WI38 (cell line): Measurements from ENCODE around the gene MLLT10.
"Not testable (repeated sequence)": the region's sequence is repeated elsewhere in the genome, so short reads cannot be mapped to it uniquely, and the experiment has no call there.

ENCODE experiments used
- H3K4me3 ChIP-seq: 2 replicates; pipeline ENCODE4 v1.5.1; 2011; ENCODE audit warnings: low read depth, mild to moderate bottlenecking, control low read depth, low read length
- TF ChIP-seq, protein P1 (sequence below): IDR thresholded peaks from 2 replicates; pipeline ENCODE4 v1.5.1; 2012; ENCODE audit warnings: low read depth, mild to moderate bottlenecking, control low read depth, low read length

MLLT10 gene

DNA sequence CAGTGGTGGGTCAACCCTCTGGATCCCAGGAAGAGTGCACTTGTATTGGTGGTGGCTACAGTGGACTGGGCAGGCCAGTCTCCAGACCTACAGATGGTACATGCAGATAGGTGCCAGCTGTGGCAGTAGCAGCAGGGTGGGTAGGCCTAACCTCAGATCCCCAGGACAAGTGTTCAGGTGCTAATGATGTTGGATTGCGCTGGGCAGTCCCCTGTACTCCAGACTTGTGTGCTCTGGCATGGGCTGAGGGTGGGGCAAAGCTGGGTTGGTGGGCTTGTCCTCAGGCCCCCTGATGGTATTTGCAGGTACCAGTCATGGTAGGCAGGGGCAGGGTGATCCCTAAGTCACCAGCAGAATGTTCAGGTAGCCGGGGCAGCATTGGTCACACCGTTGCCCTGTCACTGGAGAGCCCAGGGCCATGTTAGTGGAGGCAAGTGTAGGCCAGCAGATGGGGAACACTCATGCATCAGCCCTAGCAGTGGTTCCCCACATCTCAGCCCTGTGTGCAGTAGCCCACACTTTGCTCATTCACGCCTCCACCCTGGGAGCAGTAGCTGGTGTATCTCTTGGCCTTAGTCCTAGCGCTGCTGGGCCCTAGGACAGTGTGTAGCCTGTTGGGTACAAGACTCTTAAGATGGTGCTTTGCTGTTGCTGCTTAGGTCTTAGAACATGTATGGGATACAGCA is 171.3 kb downstream of the MLLT10 start:
- no peak overlapping the region for H3K4me3 ChIP-seq
- TF ChIP-seq, protein P1, sequence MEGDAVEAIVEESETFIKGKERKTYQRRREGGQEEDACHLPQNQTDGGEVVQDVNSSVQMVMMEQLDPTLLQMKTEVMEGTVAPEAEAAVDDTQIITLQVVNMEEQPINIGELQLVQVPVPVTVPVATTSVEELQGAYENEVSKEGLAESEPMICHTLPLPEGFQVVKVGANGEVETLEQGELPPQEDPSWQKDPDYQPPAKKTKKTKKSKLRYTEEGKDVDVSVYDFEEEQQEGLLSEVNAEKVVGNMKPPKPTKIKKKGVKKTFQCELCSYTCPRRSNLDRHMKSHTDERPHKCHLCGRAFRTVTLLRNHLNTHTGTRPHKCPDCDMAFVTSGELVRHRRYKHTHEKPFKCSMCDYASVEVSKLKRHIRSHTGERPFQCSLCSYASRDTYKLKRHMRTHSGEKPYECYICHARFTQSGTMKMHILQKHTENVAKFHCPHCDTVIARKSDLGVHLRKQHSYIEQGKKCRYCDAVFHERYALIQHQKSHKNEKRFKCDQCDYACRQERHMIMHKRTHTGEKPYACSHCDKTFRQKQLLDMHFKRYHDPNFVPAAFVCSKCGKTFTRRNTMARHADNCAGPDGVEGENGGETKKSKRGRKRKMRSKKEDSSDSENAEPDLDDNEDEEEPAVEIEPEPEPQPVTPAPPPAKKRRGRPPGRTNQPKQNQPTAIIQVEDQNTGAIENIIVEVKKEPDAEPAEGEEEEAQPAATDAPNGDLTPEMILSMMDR = no peak

DNA sequence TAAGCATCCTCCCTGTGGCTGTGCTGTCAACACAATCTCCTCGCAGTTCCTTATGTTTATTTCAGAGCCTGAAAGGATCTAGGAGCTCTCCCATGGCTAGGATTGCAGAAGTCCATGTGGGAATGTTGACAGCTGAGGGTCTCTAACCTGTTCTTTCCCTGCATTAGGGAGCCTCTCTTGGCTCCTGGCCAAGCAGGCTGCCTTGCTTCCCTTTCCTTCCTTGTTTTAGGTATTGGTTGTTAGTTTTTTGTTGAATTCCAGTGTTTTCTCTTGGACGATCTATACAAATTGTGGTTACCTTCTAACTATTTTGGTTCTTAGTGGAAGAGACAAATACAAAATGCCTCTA is 171.8 kb downstream of the MLLT10 start:
- H3K4me3 ChIP-seq = no peak overlapping the region
- TF ChIP-seq, protein P1 = no peak

DNA sequence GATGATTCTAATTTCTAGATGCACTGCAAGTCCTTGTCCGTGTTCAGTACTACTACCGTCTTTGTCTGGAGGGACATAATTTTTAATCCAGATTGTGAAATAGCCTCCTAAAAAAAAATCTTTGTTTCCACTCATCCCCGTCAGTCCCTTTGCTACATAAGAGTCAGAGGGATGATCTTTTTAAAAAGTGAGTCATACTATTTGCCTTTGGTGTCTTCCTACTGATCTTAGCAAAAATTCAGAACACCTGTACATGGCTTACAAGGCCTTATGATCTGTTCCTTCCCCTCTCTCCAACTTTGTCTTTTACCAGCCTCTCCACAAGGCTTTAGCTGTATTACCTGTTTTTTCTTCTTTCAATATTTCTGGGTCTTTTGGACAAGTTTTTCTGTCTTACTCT is 173.5 kb downstream of the MLLT10 start:
- H3K4me3 ChIP-seq = no peak overlapping the region
- TF ChIP-seq, protein P1 = no peak

DNA sequence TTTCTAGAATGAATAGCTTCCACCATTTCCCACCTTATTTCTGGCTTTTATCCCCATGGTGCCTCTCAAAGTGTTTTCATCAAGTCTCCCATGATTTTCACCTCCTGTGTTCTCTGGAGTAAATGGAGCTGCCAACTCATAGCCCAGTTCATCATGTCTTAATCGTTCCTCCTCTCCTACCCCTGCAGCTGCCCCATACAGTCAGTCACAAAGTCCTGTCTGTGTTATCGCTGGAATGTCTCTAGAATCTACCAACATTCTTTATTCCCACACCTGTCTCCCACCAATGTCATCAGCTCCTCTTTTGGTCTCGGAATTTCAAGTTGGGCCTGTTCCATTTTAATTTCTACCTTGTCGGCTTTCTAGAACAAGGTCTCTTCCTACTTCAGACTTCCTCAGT is 178.9 kb downstream of the MLLT10 start:
- H3K4me3 ChIP-seq = no peak overlapping the region
- TF ChIP-seq, protein P1 = no peak

DNA sequence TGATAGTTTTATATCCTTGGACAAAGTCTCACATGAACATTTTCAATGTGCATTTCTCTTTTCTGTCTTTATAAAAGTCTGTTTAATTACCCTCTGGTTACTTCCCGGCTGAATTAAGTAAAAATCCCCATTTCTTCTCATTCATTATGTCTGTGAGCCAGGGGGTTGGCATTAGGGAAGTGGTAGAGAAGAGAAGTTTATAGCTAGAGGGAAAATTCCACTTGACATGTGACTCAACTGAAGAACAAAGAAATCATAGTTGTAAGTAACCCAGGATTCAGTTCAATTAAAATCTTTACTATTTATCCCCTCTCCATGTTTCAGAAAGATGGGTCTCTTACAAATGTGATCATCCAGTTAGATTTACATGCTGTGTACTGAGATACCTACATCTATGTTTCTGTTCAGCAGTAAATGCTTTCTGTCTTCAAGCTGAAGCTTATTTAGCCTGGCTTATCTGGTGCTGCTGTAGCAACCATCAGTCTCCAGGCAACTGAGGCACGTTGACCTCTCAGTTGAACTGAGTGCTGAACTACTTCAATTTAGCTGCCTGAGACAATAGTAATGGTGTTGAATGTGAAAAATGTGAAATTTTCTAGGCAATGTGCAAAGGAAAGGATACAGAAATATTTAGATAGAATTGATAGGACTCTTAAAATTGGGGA is 181.6 kb downstream of the MLLT10 start:
- TF ChIP-seq, protein P1 = no peak
- H3K4me3 ChIP-seq = no peak overlapping the region

DNA sequence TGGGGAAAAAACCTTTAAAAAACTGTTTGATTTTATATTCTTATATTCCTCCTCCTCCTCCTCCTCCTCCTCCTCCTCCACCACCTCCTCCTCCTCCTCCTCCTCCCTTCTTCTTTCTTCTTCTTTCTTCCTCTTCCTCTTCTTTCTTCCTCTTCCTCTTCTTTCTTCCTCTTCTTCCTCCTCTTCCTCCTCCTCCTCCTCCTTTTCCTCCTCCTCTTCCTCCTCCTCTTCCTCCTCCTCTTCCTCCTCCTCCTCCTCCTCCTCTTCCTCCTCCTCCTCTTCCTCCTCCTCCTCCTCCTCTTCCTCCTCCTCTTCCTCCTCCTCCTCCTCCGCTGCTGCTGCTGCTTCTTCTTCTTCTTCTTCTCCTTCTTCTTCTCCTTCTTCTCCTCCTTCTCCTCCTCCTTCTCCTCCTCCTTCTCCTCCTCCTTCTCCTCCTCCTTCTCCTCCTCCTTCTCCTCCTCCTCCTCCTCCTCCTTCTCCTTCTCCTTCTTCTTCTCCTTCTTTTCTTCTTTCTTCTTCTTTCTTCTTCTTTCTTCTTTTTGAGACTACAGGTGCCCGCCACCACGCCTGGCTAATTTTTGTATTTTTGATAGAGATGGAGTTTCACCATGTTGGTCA is 183.5 kb downstream of the MLLT10 start:
- H3K4me3 ChIP-seq = not testable (repeated sequence)

DNA sequence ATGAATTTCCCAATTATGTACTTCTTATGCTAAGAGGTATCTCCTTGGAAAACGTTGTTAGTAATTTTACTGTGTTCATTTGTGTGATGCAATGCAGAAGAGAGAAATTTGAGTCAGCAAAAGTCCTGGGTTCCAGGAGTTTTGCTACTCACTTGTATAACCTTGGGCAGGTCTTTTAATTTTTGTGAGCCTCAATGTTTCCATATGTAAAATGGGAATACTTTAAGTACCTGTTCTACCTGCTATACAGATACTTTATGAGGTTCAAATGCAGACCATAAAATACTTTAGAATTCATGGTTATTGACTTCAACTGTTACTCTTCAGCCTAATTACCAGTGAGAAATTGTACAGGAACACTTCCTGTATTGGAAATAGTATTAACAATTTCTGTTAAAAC is 185.5 kb downstream of the MLLT10 start:
- no peak overlapping the region for H3K4me3 ChIP-seq
- TF ChIP-seq, protein P1 = no peak

DNA sequence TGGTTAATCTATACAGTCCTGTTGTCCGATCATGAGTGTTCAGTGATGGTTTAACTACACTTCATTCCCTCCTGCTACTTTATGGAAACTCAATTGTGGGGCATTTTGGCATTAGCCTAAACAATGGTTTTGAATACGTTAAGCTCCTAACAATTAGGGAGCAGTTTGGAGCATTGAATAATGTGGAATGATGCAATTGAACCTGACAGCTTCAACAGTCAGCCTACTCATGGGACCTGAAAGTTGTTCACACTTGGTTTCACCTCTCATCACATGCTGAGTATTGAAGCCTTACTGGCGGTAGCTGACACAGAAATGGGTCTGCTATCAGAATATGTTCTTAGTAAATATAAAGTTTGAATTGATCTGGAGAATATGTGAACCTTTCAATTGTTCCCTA is 186.1 kb downstream of the MLLT10 start:
- TF ChIP-seq, protein P1 = no peak
- no peak overlapping the region for H3K4me3 ChIP-seq
